ENCODE data around the gene DCP2.

GRCh38 chr5:113040672-113041260 is 64.2 kb downstream of the DCP2 start:
- TF ChIP-seq CTCF (IDR thresholded peaks at IDR 0.05) (no peak), POLR2A (IDR thresholded peaks at IDR 0.05) (no peak)
